Naive thymus-derived CD8-positive, alpha-beta T cell (primary cell): ENCODE results near the gene PKNOX2. TPM values are rescaled to one million over a fixed set of nuclear protein-coding genes. Genes with fewer than 3 reads are reported as not detected.
A peak's percentile ranks its signal among the peaks of the same experiment; 100 is the strongest.

Source experiments
- ATAC-seq, 2 donors: fragments of 150-1000 bp; cut with Tn5 transposase in 1 of 2; sonication (Bioruptor Pico), chemical (Tn5 transposase) in 1 of 2; 1 replicate in 1 of 2; 2 replicates in 1 of 2; pipeline ENCODE4 v1.10.0; 2021; ENCODE audit warnings: mild to moderate bottlenecking in 2 of 2, moderate library complexity in 2 of 2
- POLR2A ChIA-PET: fragments of 350-600 bp; sonication (Branson Sonifier 250); formaldehyde crosslinking; loops from one replicate; lab custom pipeline; 2021; ENCODE audit warnings: antibody characterized with exemption; lab: Charles Lee
- DNase-seq, 10 donors: peaks; one replicate each; pipeline versions ENCODE4 v3.0.0 to v3.0.0-alpha.2; 2020 to 2022
- H3K27ac Mint-ChIP-seq, 10 donors: one replicate each; pipeline ENCODE4 v1.8.0; 2020 to 2022; ENCODE audit warnings: mild to moderate bottlenecking in 10 of 10, mixed read lengths in 10 of 10, moderate library complexity in 4 of 10, inconsistent platforms in 1 of 10
- H3K27me3 Mint-ChIP-seq, 5 donors: one replicate each; pipeline ENCODE4 v1.8.0; 2021 to 2022; ENCODE audit warnings: mixed read lengths in 5 of 5
- H3K36me3 Mint-ChIP-seq, 3 donors: one replicate each; pipeline ENCODE4 v1.8.0; 2020 to 2022; ENCODE audit warnings: mixed read lengths in 3 of 3, mild to moderate bottlenecking in 2 of 3, inconsistent platforms in 1 of 3
- H3K4me1 Mint-ChIP-seq, 4 donors: one replicate each; pipeline ENCODE4 v1.8.0; 2021 to 2022; ENCODE audit warnings: mixed read lengths in 4 of 4
- H3K4me3 Mint-ChIP-seq, 10 donors: one replicate each; pipeline ENCODE4 v1.8.0; 2020 to 2022; ENCODE audit warnings: mild to moderate bottlenecking in 10 of 10, mixed read lengths in 10 of 10, moderate library complexity in 6 of 10, inconsistent platforms in 1 of 10
- H3K9me3 Mint-ChIP-seq, 9 donors: one replicate each; pipeline ENCODE4 v1.8.0; 2020 to 2022; ENCODE audit warnings: mixed read lengths in 9 of 9, mild to moderate bottlenecking in 3 of 9, inconsistent platforms in 1 of 9, moderate library complexity in 1 of 9
- polyA plus RNA-seq, 3 donors: library from polyadenylated mRNA; unstranded; fragments of 300-500 nt; fragmentation: Illumina TruSeq; gene quantifications; one replicate each; pipeline ENCODE4 v1.2.3, GENCODE V29; 2021
- total RNA-seq, 8 experiments: library from RNA in 2 of 8; stranded (reverse) in 2 of 8; gene quantifications; one replicate each; pipeline ENCODE4 v1.2.3 and lab custom pipeline; 2021 to 2026

The PKNOX2 gene
- total and polyA plus RNA-seq, 5 experiments from 2014 or later = not detected

DNA sequence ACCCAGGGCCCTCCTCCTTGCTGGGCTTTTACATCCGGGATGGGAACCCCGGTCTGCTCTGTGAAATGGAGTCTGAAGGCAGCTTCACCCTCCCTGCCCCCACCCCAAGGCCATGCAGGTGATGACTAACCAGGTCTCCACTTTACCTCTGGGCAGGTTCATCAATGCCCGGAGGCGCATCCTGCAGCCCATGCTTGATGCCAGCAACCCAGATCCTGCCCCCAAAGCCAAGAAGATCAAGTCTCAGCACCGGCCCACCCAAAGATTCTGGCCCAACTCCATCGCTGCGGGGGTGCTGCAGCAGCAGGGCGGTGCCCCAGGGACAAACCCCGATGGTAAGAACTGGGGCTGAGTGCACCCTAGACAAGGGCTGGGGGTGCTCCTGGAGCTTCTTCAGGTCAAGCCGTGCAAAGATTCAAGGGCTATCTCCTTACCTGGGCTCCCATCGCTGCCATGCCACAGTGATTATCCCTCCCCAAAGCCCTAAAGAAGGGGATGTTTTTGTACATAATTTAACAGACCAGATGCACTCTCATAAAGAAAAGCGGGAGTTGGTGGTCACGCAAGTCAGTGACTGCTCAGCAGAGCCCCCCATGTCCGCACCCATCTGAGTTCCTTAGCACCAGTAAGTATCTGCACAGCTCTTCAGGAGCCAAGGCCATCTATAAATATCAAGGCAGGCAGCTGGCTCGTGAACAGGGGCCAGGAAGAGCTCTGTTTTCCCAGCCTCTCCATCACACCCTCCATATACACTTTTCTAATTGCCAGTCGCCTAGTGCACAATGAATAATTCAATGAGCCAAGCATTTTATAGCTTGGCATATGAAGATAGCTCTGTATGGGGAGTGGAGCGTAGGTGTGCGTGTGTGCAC lies 265.5 kb downstream of the PKNOX2 start:
- Mint-ChIP-seq H3K27me3 (peaks cover 6 to 36% (median 14%) of the 10 kb centered on the region in 5 donors), H3K4me1 (peaks cover 0 to 8% (median 3%) of the 10 kb centered on the region in 4 donors), H3K27ac (no peak overlapping the region), H3K36me3 (no peaks in the 10 kb centered on the region), H3K9me3 (no peaks in the 10 kb centered on the region), H3K4me3 (no peak overlapping the region)
- ATAC-seq (no peak), DNase-seq (no peak)
- POLR2A ChIA-PET = no interaction called here

DNA sequence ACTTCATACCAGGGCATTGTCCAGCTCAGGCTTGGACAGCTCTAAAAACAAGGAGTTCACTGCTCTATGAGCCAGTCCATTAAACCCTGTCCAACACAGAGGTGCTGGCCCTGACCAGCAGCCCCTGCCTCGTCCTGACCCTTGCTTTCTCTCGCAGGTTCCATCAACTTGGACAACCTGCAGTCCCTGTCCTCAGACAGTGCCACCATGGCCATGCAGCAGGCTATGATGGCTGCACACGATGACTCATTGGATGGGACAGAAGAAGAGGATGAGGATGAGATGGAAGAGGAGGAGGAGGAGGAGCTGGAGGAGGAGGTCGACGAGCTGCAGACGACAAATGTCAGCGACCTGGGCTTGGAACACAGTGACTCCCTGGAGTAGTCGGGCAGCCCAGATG lies 266.5 kb downstream of the PKNOX2 start:
- Mint-ChIP-seq H3K27me3 (peaks cover 6 to 43% (median 17%) of the 10 kb centered on the region in 5 donors), H3K9me3 (no peaks in the 10 kb centered on the region), H3K27ac (no peak overlapping the region), H3K4me3 (no peak overlapping the region), H3K4me1 (peaks cover 0 to 8% (median 3%) of the 10 kb centered on the region in 4 donors), H3K36me3 (no peaks in the 10 kb centered on the region)
- POLR2A ChIA-PET = no interaction called here
- ATAC-seq = no peak
- DNase-seq = no peak

DNA sequence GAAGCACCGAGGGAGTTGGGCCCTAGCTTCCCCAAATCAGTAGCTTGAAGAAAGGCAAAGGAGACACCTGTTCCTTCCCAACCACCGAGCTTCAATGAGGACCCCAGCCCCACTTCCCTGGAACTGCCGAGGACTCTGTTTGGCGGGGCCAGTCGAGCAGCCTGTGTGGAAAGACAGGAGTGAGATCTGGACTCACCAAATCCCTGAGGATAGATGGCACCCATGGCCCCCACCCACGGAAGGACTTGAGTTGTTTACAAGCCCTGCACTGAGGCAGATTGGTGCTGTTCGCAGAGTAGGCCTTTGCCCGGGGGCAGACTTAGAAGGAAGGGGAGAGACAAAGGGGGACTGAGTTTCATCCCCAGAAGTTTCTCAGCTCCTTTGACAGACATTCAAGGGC lies 266.9 kb downstream of the PKNOX2 start:
- Mint-ChIP-seq H3K27me3 (peaks cover 6 to 43% (median 17%) of the 10 kb centered on the region in 5 donors), H3K27ac (no peak overlapping the region), H3K4me3 (no peak overlapping the region), H3K9me3 (no peaks in the 10 kb centered on the region), H3K4me1 (peaks cover 0 to 8% (median 3%) of the 10 kb centered on the region in 4 donors), H3K36me3 (no peaks in the 10 kb centered on the region)
- POLR2A ChIA-PET = no interaction called here
- ATAC-seq = no peak
- DNase-seq = no peak

DNA sequence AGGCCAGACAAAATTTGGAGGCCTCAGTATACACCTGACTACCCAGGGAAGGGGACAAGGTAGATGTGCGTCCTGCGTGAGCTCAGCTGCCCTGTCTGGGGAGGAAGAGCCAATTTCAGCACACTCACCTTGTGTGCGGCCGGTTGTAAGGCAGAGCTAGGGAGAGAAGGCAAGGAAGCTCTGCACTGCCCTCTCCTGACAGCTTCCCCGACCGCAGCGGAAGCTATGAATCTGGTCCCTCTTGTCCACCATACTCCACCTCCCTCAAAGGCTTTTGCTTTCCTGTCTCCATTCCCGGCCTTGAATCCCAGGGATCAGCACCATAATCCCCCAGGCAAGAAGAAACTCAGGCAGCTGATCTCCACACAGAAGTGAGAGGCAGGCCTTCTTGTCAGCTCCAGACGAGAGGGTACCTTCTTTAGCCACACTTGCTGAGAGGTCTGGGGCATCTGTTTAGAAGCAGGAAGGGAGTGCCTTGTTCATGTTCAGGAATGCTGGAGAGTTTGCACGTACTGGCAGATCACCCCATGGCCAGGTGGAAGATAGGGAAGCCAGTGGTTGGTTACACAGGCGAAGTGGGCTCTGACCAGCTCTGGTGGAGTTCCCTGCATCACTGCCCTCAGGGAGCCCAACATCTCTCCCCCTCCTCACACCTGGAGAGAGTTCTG lies 269.0 kb downstream of the PKNOX2 start:
- peaks cover 11 to 55% (median 22%) of the 10 kb centered on the region in 5 donors for H3K27me3 Mint-ChIP-seq
- no peak for DNase-seq
- POLR2A ChIA-PET = no interaction called here
- ATAC-seq = no peak
- peak overlapping the region in 1 of 10 donors; percentile 31 for H3K27ac Mint-ChIP-seq
- no peaks in the 10 kb centered on the region for H3K9me3 Mint-ChIP-seq
- no peak overlapping the region for H3K4me3 Mint-ChIP-seq
- no peaks in the 10 kb centered on the region for H3K36me3 Mint-ChIP-seq
- H3K4me1 Mint-ChIP-seq = peaks cover 0 to 8% (median 3%) of the 10 kb centered on the region in 4 donors

DNA sequence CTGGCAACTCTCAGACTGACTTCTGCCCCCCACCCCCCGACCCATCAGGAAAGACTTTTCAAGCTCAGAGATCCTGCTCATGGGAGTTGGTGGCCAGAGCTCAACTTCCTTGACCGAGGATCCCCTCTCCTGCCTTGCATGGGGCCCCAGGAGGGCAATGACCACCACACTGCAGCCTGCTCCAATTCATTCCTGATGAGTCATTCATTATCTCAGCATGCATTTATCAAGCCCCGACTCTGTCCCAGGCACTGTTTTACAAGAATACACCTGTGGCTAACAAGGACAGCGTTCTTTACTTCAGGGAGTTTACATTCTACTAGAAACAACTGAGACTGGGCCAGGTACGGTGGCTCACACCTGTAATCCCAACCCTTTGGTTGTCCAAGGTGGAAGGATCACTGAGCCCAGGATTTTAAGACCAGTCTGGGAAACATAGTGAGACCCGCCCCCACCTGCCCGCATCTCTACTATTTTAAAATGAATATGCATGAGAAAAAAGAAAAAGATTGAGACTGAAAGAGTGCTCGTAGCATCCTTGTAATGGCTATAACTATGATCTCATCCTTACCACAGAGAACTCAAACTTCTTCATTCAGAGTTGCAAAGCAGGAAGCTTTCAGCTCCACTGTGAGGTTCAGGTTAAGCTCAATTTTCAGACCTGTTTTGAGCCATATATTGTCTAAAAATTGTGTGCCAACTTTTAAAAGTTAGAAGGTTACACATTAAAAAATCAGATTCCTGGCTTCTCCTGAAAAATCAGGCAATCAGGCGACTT lies 271.1 kb downstream of the PKNOX2 start:
- no peaks in the 10 kb centered on the region for H3K36me3 Mint-ChIP-seq
- DNase-seq = no peak
- POLR2A ChIA-PET = no interaction called here
- H3K27ac Mint-ChIP-seq = no peak overlapping the region
- no peak for ATAC-seq
- peaks cover 16 to 52% (median 33%) of the 10 kb centered on the region in 5 donors for H3K27me3 Mint-ChIP-seq
- H3K4me1 Mint-ChIP-seq = peaks cover 0 to 8% (median 3%) of the 10 kb centered on the region in 4 donors
- no peaks in the 10 kb centered on the region for H3K9me3 Mint-ChIP-seq
- H3K4me3 Mint-ChIP-seq = no peak overlapping the region

DNA sequence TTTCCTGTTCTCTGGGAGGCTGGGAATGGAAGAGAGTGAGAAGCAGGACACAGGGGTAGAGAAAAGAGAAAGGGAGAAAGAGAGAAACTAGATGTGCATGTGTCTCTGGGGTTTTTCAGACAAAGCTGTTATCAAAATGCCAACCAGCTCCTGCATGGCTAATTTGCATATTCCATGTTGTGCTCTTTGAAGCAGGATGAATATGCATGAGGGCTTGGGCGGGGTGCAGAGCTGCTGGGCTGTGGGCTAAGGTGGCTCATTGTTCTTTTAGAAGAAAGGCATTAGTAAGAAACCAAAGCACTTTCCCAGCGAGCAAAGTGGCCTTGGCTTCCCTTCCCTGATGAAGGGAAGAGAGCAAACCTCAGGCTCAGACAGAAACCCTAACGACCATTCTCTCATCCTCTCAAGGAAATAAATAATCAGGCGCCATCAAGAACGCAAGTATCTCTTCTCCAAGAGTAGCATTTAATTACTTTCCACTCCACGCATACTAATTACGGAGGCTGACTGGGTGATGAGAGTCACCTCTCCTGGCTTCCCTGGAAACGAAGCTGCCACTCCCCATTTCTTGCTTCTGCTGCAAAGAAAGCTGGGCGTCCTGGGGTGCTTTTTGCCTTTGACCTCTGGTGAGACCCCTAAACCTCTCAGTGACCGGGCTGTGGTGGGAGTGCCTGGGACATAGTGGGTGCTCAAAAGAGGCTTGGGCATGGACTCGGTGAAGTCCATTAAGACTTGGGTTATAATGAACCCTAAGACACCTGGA lies 277.3 kb downstream of the PKNOX2 start:
- no peaks in the 10 kb centered on the region for H3K36me3 Mint-ChIP-seq
- POLR2A ChIA-PET = no interaction called here
- H3K27ac Mint-ChIP-seq = peak overlapping the region in 1 of 10 donors; percentile 10
- no peaks in the 10 kb centered on the region for H3K4me1 Mint-ChIP-seq
- ATAC-seq (no peak), DNase-seq (no peak)
- H3K27me3 Mint-ChIP-seq = peaks cover 22 to 63% (median 34%) of the 10 kb centered on the region in 5 donors
- no peaks in the 10 kb centered on the region for H3K9me3 Mint-ChIP-seq
- H3K4me3 Mint-ChIP-seq = no peak overlapping the region

DNA sequence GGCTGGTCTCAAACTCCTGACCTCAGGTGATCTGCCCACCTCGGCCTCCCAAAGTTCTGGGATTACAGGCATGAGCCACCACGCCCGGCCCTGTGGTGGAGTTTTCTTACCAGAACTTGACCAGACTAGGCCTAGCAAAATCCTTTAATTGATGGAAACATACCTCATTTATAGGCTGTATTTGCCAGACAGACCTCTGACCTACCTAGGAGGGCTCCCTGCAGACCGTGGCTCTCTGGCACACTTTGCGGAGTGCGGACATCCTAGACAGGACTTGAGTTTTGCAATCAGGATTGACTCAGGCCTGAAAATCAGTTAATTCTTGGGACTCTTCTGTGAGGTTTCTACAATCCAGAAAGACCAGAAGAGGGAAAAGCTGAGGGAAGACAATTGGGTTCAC lies 278.4 kb downstream of the PKNOX2 start:
- DNase-seq (no peak), ATAC-seq (no peak)
- POLR2A ChIA-PET = no interaction called here
- H3K27ac Mint-ChIP-seq = no peak overlapping the region
- H3K4me3 Mint-ChIP-seq = no peak overlapping the region
- H3K9me3 Mint-ChIP-seq = no peaks in the 10 kb centered on the region
- peaks cover 19 to 58% (median 31%) of the 10 kb centered on the region in 5 donors for H3K27me3 Mint-ChIP-seq
- no peaks in the 10 kb centered on the region for H3K36me3 Mint-ChIP-seq
- H3K4me1 Mint-ChIP-seq = no peaks in the 10 kb centered on the region

DNA sequence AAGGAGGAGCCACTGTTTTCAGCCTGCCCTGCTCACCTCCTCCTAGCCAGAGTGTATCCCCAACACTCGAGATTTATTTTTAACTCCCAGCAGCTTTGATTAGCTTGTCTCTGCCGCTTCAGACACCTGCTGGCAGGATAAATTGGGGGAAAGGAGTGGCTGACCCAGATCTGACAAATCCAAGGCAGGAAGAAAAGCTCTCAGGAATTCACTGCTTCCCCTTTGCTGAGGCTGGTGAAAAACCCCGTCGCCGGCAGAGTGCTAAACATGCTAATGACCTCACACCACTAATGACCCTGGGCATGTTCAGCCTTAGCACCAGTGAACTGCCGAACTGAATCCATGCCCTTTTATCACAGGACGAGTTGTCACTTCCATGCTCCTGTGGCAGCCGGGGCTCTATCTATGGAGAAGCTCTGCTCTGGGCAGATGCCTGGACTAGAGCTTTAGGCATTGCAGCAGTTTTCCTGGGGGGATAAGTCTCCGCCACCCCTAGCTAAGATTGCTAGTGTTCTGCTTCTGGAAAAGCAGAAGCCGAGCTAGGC lies 279.3 kb downstream of the PKNOX2 start:
- H3K9me3 Mint-ChIP-seq = no peaks in the 10 kb centered on the region
- no peaks in the 10 kb centered on the region for H3K36me3 Mint-ChIP-seq
- no peak for DNase-seq
- no peak overlapping the region for H3K27ac Mint-ChIP-seq
- no peak for ATAC-seq
- no peaks in the 10 kb centered on the region for H3K4me1 Mint-ChIP-seq
- POLR2A ChIA-PET = no interaction called here
- H3K4me3 Mint-ChIP-seq = no peak overlapping the region
- peaks cover 17 to 49% (median 22%) of the 10 kb centered on the region in 5 donors for H3K27me3 Mint-ChIP-seq

DNA sequence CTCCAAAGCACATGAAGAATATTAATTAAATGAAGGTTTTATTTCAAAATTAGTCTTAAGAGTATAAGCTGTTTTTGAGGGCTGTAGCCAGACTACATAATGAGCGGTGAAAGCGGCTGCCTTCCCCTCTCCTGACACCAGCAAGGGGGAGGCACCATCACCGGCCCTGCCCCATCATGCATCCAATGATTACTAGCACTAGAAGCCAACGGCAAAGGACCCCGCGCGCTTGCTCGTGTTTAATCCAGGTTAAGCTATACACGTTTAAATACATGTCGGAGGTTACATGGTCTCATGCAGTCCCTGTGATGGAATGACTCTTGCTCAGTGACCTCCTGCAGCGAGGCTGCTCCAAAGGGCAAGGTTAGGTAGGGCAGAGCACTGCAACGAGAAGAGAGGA lies 281.2 kb downstream of the PKNOX2 start:
- no peaks in the 10 kb centered on the region for H3K9me3 Mint-ChIP-seq
- no peak for ATAC-seq

DNA sequence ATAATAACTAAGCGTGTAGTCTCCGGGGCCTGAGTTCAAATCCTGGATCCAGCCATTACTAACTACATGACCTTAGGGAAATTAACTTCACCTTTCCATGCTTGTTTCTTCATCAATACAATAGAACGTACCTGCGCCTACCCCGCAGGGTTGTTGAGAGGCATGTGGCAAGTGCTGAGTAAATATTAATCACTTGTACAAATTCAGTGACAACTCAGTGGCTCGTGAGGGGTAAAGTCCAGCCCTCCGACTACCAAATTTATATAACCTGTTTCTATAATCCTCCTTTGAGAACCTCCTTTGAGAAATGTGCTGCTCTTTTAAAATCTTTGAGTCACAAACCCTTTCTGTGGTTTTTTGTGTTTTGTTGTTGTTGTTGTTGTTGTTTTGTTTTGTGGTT lies 281.7 kb downstream of the PKNOX2 start:
- no peak for DNase-seq
- Mint-ChIP-seq H3K4me1 (peaks cover 0 to 3% (median under 1%) of the 10 kb centered on the region in 4 donors), H3K27ac (no peak overlapping the region), H3K36me3 (no peaks in the 10 kb centered on the region), H3K4me3 (no peak overlapping the region), H3K27me3 (peaks cover 8 to 40% (median 10%) of the 10 kb centered on the region in 5 donors), H3K9me3 (no peaks in the 10 kb centered on the region)
- ATAC-seq = no peak
- POLR2A ChIA-PET = no interaction called here

More for the DNA sequence above, 281.2 kb downstream of the PKNOX2 start:
- no peaks in the 10 kb centered on the region for H3K4me1 Mint-ChIP-seq
- H3K4me3 Mint-ChIP-seq = no peak overlapping the region
- H3K27me3 Mint-ChIP-seq = peaks cover 11 to 46% (median 15%) of the 10 kb centered on the region in 5 donors
- H3K27ac Mint-ChIP-seq = no peak overlapping the region
- POLR2A ChIA-PET = no interaction called here
- H3K36me3 Mint-ChIP-seq = no peaks in the 10 kb centered on the region
- no peak for DNase-seq

DNA sequence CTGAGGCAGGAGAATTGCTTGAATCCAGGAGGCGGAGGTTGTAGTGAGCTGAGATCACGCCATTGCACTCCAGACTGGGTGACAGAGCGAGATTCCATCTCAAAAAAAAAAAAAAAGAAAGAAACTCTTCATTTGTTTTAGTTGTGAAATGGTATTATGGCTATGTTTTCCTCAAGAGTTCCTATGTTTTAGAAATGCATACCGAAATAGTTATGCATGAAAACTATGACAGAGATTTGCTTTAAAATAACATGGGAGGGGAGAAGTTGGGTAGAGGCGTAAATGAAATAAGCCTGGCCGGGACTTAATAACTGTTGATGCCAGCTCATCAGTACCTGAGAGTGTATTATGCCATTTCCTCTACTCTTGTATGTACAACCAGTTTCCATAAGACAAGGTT lies 283.2 kb downstream of the PKNOX2 start:
- Mint-ChIP-seq H3K4me3 (no peak overlapping the region), H3K9me3 (no peaks in the 10 kb centered on the region), H3K27me3 (peaks cover 2 to 30% (median 6%) of the 10 kb centered on the region in 5 donors), H3K27ac (no peak overlapping the region), H3K4me1 (peaks cover 0 to 14% (median 6%) of the 10 kb centered on the region in 4 donors), H3K36me3 (no peaks in the 10 kb centered on the region)
- POLR2A ChIA-PET = no interaction called here
- DNase-seq (no peak), ATAC-seq (no peak)

DNA sequence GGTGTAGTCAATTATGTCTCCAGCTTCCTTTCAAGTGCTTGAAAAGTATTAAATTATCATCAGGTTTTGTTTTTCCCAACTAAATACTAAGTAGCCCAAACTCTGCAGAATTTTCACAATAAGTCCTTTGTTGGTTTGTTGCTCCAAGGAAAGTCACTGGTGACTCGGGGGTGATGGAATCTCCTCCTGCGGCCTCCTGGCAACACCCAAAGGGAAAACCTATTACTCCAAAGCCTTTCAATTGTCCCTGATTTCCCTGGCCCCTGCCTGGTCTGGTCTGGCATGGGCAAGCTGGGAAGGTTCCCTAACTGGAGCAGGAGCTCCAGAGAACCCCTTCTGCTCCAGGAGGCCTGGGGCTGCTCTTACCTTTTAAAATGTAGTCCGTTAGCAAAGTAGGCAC lies 283.6 kb downstream of the PKNOX2 start:
- Mint-ChIP-seq H3K36me3 (no peaks in the 10 kb centered on the region), H3K27ac (no peak overlapping the region), H3K4me3 (no peak overlapping the region), H3K9me3 (no peaks in the 10 kb centered on the region), H3K27me3 (peaks cover 2 to 29% (median 6%) of the 10 kb centered on the region in 5 donors), H3K4me1 (peaks cover 0 to 15% (median 7%) of the 10 kb centered on the region in 4 donors)
- POLR2A ChIA-PET = no interaction called here
- ATAC-seq (no peak), DNase-seq (no peak)
